ENCODE measurements around the gene PRKCE. TPM values are rescaled to one million over a fixed set of nuclear protein-coding genes. Genes with fewer than 3 reads are reported as not detected.
"Not testable (repeated sequence)": the region's sequence is repeated elsewhere in the genome, so short reads cannot be mapped to it uniquely, and the experiment has no call there.

The PRKCE gene
- total and polyA plus RNA-seq, 4 donors, result 2.5 to 38.6 (median 5.8) TPM

- H3K9ac ChIP-seq (ENCODE audit: low read depth in 1 of 2, low read length in 2 of 2), result no peak overlapping the region
- no peaks in the 10 kb centered on the region for H3K27me3 ChIP-seq (ENCODE audit: control insufficient read depth in 4 of 4, insufficient read depth in 4 of 4, low read length in 3 of 4)
- 91% methylated on average over 4 of the region's 4 CpGs for WGBS
- no peak for DNase-seq (ENCODE audit: low spot score)
- H3K9me3 ChIP-seq (ENCODE audit: control insufficient read depth in 4 of 4, low read length in 3 of 4), result no peaks in the 10 kb centered on the region
- no peak overlapping the region for H3K4me3 ChIP-seq (ENCODE audit: low read depth in 1 of 3, low read length in 3 of 3)
- TF ChIP-seq FOXA1 (IDR thresholded peaks at IDR 0.05), result no peak
- no peak for TF ChIP-seq YY1 (IDR thresholded peaks at IDR 0.05)
- no peak for TF ChIP-seq ATF3 (IDR thresholded peaks at IDR 0.05)
- no peak for TF ChIP-seq HNF4A (conservative IDR thresholded peaks at IDR 0.05)
- TF ChIP-seq GABPA (IDR thresholded peaks at IDR 0.05 in 1 of 2, conservative IDR thresholded peaks at IDR 0.05 in 1 of 2), result no peak
- no peak overlapping the region for H3K27ac ChIP-seq (ENCODE audit: low read depth in 1 of 2, low read length in 2 of 2)
- H3K4me1 ChIP-seq (ENCODE audit: control insufficient read depth in 4 of 4, insufficient read depth in 4 of 4, low read length in 3 of 4), result peaks cover 0 to 8% (median 1%) of the 10 kb centered on the region in 4 donors
- no peaks in the 10 kb centered on the region for H3K36me3 ChIP-seq (ENCODE audit: control insufficient read depth in 4 of 4, insufficient read depth in 3 of 4, low read depth in 1 of 4, low read length in 3 of 4)
These were observed 205.8 kb downstream of the PRKCE start for GRCh38 chr2:45857275-45857609.

- Histone ChIP-seq H3K4me1 (ENCODE audit: control insufficient read depth in 4 of 4, insufficient read depth in 4 of 4, low read length in 3 of 4) (peaks cover 0 to 8% (median 1%) of the 10 kb centered on the region in 4 donors), H3K9me3 (ENCODE audit: control insufficient read depth in 4 of 4, low read length in 3 of 4) (no peaks in the 10 kb centered on the region), H3K9ac (ENCODE audit: low read depth in 1 of 2, low read length in 2 of 2) (no peak overlapping the region), H3K27ac (ENCODE audit: low read depth in 1 of 2, low read length in 2 of 2) (no peak overlapping the region), H3K36me3 (ENCODE audit: control insufficient read depth in 4 of 4, insufficient read depth in 3 of 4, low read depth in 1 of 4, low read length in 3 of 4) (no peaks in the 10 kb centered on the region), H3K27me3 (ENCODE audit: control insufficient read depth in 4 of 4, insufficient read depth in 4 of 4, low read length in 3 of 4) (no peaks in the 10 kb centered on the region), H3K4me3 (ENCODE audit: low read depth in 1 of 3, low read length in 3 of 3) (no peak overlapping the region)
- TF ChIP-seq ATF3 (IDR thresholded peaks at IDR 0.05), result no peak
- TF ChIP-seq REST (IDR thresholded peaks at IDR 0.05), result no peak
- no peak for TF ChIP-seq RXRA (IDR thresholded peaks at IDR 0.05)
- no peak for TF ChIP-seq ZBTB33 (IDR thresholded peaks at IDR 0.05)
- TF ChIP-seq JUND (IDR thresholded peaks at IDR 0.05), result no peak
- TF ChIP-seq NR2F2 (IDR thresholded peaks at IDR 0.05), result no peak
- no peak for TF ChIP-seq YY1 (IDR thresholded peaks at IDR 0.05)
- no peak for TF ChIP-seq FOXA1 (IDR thresholded peaks at IDR 0.05)
- no peak for TF ChIP-seq HNF4G (IDR thresholded peaks at IDR 0.05)
- no peak for TF ChIP-seq RAD21 (IDR thresholded peaks at IDR 0.05)
- no peak for TF ChIP-seq SP1 (IDR thresholded peaks at IDR 0.05)
- no peak for TF ChIP-seq TAF1 (conservative IDR thresholded peaks at IDR 0.05)
- TF ChIP-seq CTCF (IDR thresholded peaks at IDR 0.05; ENCODE audit: low read depth, low read length, missing input control), result no peak
- no peak for TF ChIP-seq EGR1 (IDR thresholded peaks at IDR 0.05; ENCODE audit: low read depth in 2 of 2)
- no peak for TF ChIP-seq HNF4A (conservative IDR thresholded peaks at IDR 0.05)
- no peak for TF ChIP-seq MAX (IDR thresholded peaks at IDR 0.05)
- TF ChIP-seq GABPA (IDR thresholded peaks at IDR 0.05 in 1 of 2, conservative IDR thresholded peaks at IDR 0.05 in 1 of 2), result no peak
- DNase-seq (ENCODE audit: low spot score), result no peak
- WGBS, result 82% methylated on average over 11 of the region's 11 CpGs
These were observed 206.5 kb downstream of the PRKCE start for GRCh38 chr2:45857867-45858520.

GRCh38 chr2:45858872-45859271 is 207.4 kb downstream of the PRKCE start:
- H3K27ac ChIP-seq (ENCODE audit: low read depth in 1 of 2, low read length in 2 of 2); H3K4me3 ChIP-seq (ENCODE audit: low read depth in 1 of 3, low read length in 3 of 3); H3K27me3 ChIP-seq (ENCODE audit: control insufficient read depth in 4 of 4, insufficient read depth in 4 of 4, low read length in 3 of 4); H3K4me1 ChIP-seq (ENCODE audit: control insufficient read depth in 4 of 4, insufficient read depth in 4 of 4, low read length in 3 of 4); H3K9ac ChIP-seq (ENCODE audit: low read depth in 1 of 2, low read length in 2 of 2); H3K36me3 ChIP-seq (ENCODE audit: control insufficient read depth in 4 of 4, insufficient read depth in 3 of 4, low read depth in 1 of 4, low read length in 3 of 4); H3K9me3 ChIP-seq (ENCODE audit: control insufficient read depth in 4 of 4, low read length in 3 of 4); DNase-seq (ENCODE audit: low spot score): not testable (repeated sequence)
- 90% methylated on average over 5 of the region's 5 CpGs for WGBS

Data from liver (tissue), 9 donors.